Measurements from ENCODE around the gene WNT9A.

The WNT9A gene

GRCh38 chr1:227926896-227927885 is 20.5 kb downstream of the WNT9A start:
- peak; percentile 6 for DNase-seq
- Histone ChIP-seq H3K4me3 (ENCODE audit: low read depth, low read length) (no peak overlapping the region), H3K4me1 (no peaks in the 10 kb centered on the region), H3K36me3 (no peaks in the 10 kb centered on the region), H3K27me3 (no peaks in the 10 kb centered on the region), H3K9me3 (no peaks in the 10 kb centered on the region)
- TF ChIP-seq CTCF (IDR thresholded peaks at IDR 0.05; ENCODE audit: low read depth, low read length), result no peak

GRCh38 chr1:227926216-227926791 is 21.4 kb downstream of the WNT9A start:
- peak; percentile 9 for DNase-seq
- Histone ChIP-seq H3K9me3 (no peaks in the 10 kb centered on the region), H3K4me1 (no peaks in the 10 kb centered on the region), H3K36me3 (no peaks in the 10 kb centered on the region), H3K27me3 (no peaks in the 10 kb centered on the region), H3K4me3 (ENCODE audit: low read depth, low read length) (no peak overlapping the region)
- TF ChIP-seq CTCF (IDR thresholded peaks at IDR 0.05; ENCODE audit: low read depth, low read length), result no peak

- Histone ChIP-seq H3K9me3 (no peaks in the 10 kb centered on the region), H3K4me1 (no peaks in the 10 kb centered on the region)
- no peak for TF ChIP-seq CTCF (IDR thresholded peaks at IDR 0.05; ENCODE audit: low read depth, low read length)
Measured at GRCh38 chr1:227925582-227926198, 22.0 kb downstream of the WNT9A start.

GRCh38 chr1:227924833-227925574 is 22.7 kb downstream of the WNT9A start:
- DNase-seq, result peak; percentile 10
- Histone ChIP-seq H3K27me3 (no peaks in the 10 kb centered on the region), H3K4me1 (peaks cover 3% of the 10 kb centered on the region), H3K36me3 (no peaks in the 10 kb centered on the region), H3K4me3 (ENCODE audit: low read depth, low read length) (no peak overlapping the region), H3K9me3 (no peaks in the 10 kb centered on the region)
- TF ChIP-seq CTCF (IDR thresholded peaks at IDR 0.05; ENCODE audit: low read depth, low read length), result no peak

More at GRCh38 chr1:227925582-227926198, 22.0 kb downstream of the WNT9A start:
- Histone ChIP-seq H3K36me3 (no peaks in the 10 kb centered on the region), H3K27me3 (no peaks in the 10 kb centered on the region), H3K4me3 (ENCODE audit: low read depth, low read length) (no peak overlapping the region)
- DNase-seq, result no peak

- peak; percentile 6 for DNase-seq
- H3K9me3 ChIP-seq, result no peaks in the 10 kb centered on the region
- no peak overlapping the region for H3K4me3 ChIP-seq (ENCODE audit: low read depth, low read length)
- TF ChIP-seq CTCF (IDR thresholded peaks at IDR 0.05; ENCODE audit: low read depth, low read length), result no peak
- no peaks in the 10 kb centered on the region for H3K36me3 ChIP-seq
- H3K27me3 ChIP-seq, result no peaks in the 10 kb centered on the region
- H3K4me1 ChIP-seq, result peaks cover 8% of the 10 kb centered on the region
Measured at GRCh38 chr1:227924168-227924832, 23.4 kb downstream of the WNT9A start.

All from BE2C (cell line).